ENCODE data around the gene GPR15. TPM values are rescaled to one million over a fixed set of nuclear protein-coding genes. Genes with fewer than 3 reads are reported as not detected.

The GPR15 gene
- total RNA-seq, 1 experiment from 2014 or later = not detected

- no peak for DNase-seq (ENCODE audit: low spot score)
- POLR2A ChIA-PET = interaction anchor here (0.7 to 1.0 kb wide), 2 partner anchors 43 to 639 kb away, joined by 3 to 5 read pairs; partner anchors contain the start of gene CLDND1
- ATAC-seq = no peak
- Mint-ChIP-seq H3K4me1 (0 out of 2 replicates have a peak, but pooled peaks cover 3% of the 10 kb centered on the region), H3K4me3 (no peak overlapping the region), H3K9me3 (no peaks in the 10 kb centered on the region), H3K27ac (no peak overlapping the region), H3K36me3 (no peaks in the 10 kb centered on the region), H3K27me3 (ENCODE audit: low read depth) (no peaks in the 10 kb centered on the region)
- CTCF ChIA-PET = interaction anchor here (1.4 kb wide), 1 partner anchor 36 kb away, joined by 7 read pairs; no protein-coding TSS in a partner anchor
- no peak for TF ChIP-seq SMAD3 (CRISPR knock-in tag; IDR thresholded peaks at IDR 0.05; ENCODE audit: borderline replicate concordance)
- TF ChIP-seq PRDM15 (CRISPR knock-in tag; IDR thresholded peaks at IDR 0.05) = no peak
- TF ChIP-seq ATF1 (CRISPR knock-in tag; IDR thresholded peaks at IDR 0.05) = no peak
- TF ChIP-seq, protein P1, sequence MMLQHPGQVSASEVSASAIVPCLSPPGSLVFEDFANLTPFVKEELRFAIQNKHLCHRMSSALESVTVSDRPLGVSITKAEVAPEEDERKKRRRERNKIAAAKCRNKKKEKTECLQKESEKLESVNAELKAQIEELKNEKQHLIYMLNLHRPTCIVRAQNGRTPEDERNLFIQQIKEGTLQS (CRISPR knock-in tag; conservative IDR thresholded peaks at IDR 0.05) = no peak
- no peak for TF ChIP-seq ETV6 (CRISPR knock-in tag; IDR thresholded peaks at IDR 0.05)
- no peak for TF ChIP-seq ZNF219 (CRISPR knock-in tag; IDR thresholded peaks at IDR 0.05; ENCODE audit: borderline replicate concordance)
- TF ChIP-seq, protein P2, sequence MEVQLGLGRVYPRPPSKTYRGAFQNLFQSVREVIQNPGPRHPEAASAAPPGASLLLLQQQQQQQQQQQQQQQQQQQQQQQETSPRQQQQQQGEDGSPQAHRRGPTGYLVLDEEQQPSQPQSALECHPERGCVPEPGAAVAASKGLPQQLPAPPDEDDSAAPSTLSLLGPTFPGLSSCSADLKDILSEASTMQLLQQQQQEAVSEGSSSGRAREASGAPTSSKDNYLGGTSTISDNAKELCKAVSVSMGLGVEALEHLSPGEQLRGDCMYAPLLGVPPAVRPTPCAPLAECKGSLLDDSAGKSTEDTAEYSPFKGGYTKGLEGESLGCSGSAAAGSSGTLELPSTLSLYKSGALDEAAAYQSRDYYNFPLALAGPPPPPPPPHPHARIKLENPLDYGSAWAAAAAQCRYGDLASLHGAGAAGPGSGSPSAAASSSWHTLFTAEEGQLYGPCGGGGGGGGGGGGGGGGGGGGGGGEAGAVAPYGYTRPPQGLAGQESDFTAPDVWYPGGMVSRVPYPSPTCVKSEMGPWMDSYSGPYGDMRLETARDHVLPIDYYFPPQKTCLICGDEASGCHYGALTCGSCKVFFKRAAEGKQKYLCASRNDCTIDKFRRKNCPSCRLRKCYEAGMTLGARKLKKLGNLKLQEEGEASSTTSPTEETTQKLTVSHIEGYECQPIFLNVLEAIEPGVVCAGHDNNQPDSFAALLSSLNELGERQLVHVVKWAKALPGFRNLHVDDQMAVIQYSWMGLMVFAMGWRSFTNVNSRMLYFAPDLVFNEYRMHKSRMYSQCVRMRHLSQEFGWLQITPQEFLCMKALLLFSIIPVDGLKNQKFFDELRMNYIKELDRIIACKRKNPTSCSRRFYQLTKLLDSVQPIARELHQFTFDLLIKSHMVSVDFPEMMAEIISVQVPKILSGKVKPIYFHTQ (CRISPR knock-in tag; IDR thresholded peaks at IDR 0.05) = no peak
- no peak for TF ChIP-seq ZNF138 (CRISPR knock-in tag; conservative IDR thresholded peaks at IDR 0.05)
- TF ChIP-seq ZNF512 (CRISPR knock-in tag; IDR thresholded peaks at IDR 0.05; ENCODE audit: borderline replicate concordance) = no peak
- TF ChIP-seq CREM (CRISPR knock-in tag; IDR thresholded peaks at IDR 0.05) = no peak
- no peak for TF ChIP-seq MAX (CRISPR knock-in tag; IDR thresholded peaks at IDR 0.05)
- TF ChIP-seq, protein P3, sequence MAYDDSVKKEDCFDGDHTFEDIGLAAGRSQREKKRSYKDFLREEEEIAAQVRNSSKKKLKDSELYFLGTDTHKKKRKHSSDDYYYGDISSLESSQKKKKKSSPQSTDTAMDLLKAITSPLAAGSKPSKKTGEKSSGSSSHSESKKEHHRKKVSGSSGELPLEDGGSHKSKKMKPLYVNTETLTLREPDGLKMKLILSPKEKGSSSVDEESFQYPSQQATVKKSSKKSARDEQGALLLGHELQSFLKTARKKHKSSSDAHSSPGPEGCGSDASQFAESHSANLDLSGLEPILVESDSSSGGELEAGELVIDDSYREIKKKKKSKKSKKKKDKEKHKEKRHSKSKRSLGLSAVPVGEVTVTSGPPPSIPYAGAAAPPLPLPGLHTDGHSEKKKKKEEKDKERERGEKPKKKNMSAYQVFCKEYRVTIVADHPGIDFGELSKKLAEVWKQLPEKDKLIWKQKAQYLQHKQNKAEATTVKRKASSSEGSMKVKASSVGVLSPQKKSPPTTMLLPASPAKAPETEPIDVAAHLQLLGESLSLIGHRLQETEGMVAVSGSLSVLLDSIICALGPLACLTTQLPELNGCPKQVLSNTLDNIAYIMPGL (CRISPR knock-in tag; IDR thresholded peaks at IDR 0.05) = no peak
- no peak for TF ChIP-seq RELA (CRISPR knock-in tag; IDR thresholded peaks at IDR 0.05; ENCODE audit: borderline replicate concordance)
- no peak for TF ChIP-seq NR3C1 (CRISPR knock-in tag; conservative IDR thresholded peaks at IDR 0.05; ENCODE audit: low read depth)
- no peak for TF ChIP-seq GABPB1 (CRISPR knock-in tag; IDR thresholded peaks at IDR 0.05)
These were observed 34.1 kb downstream of the GPR15 start for GRCh38 chr3:98565843-98566242.

Data from WTC11 (cell line).